GM23338 (cell line): ENCODE data around the gene RPL27A.

Experiments used
- POLR2AphosphoS5 ChIP-seq: IDR thresholded peaks from 2 replicates; pipeline ENCODE4 v1.6.1; 2016; ENCODE audit warnings: antibody characterized with exemption, low read depth
- ZNF462 ChIP-seq: fragments of 250-450 bp; sonication (Bioruptor Pico); IDR thresholded peaks from 2 replicates; pipeline ENCODE4 v1.5.0; 2020; ENCODE audit warnings: mild to moderate bottlenecking, moderate library complexity
- TF ChIP-seq, protein P1 (sequence below), 2 experiments: fragments of 200-600 bp in 1 of 2; sonication (generic) in 1 of 2; conservative IDR thresholded peaks; 2 replicates each; pipeline versions ENCODE4 v1.5.1 to v1.6.1; 2016 to 2017; ENCODE audit warnings: antibody characterized with exemption in 2 of 2, low read depth in 2 of 2, mild to moderate bottlenecking in 2 of 2, moderate library complexity in 1 of 2

DNA sequence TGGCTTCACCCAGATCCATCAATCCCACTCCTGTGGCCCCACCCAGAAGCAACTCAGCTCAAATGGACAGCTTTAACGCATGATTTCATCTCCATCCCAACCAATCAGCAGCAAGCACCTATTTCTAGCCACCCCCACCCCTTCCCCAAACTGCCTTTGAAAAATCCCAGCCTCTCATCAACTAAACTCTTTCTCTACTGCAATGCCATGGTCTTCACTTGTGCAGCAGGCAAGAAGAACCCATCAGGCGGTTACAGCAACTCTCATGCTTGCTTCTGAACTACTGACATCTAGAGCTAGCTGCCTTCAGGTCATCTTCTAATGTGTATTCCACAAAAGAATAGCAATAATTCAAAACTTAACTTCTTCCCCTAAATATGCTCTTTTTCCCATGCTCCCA is 46.5 kb upstream of the RPL27A start:
- TF ChIP-seq, protein P1, sequence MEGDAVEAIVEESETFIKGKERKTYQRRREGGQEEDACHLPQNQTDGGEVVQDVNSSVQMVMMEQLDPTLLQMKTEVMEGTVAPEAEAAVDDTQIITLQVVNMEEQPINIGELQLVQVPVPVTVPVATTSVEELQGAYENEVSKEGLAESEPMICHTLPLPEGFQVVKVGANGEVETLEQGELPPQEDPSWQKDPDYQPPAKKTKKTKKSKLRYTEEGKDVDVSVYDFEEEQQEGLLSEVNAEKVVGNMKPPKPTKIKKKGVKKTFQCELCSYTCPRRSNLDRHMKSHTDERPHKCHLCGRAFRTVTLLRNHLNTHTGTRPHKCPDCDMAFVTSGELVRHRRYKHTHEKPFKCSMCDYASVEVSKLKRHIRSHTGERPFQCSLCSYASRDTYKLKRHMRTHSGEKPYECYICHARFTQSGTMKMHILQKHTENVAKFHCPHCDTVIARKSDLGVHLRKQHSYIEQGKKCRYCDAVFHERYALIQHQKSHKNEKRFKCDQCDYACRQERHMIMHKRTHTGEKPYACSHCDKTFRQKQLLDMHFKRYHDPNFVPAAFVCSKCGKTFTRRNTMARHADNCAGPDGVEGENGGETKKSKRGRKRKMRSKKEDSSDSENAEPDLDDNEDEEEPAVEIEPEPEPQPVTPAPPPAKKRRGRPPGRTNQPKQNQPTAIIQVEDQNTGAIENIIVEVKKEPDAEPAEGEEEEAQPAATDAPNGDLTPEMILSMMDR (conservative IDR thresholded peaks at IDR 0.05; ENCODE audit: low read depth in 2 of 2) = no peak
- TF ChIP-seq POLR2AphosphoS5 = no peak
- TF ChIP-seq ZNF462 (CRISPR knock-in tag) = no peak
